HG02840 (cell line): ENCODE data around the gene RPS27A.
"Not testable (repeated sequence)": the region's sequence is repeated elsewhere in the genome, so short reads cannot be mapped to it uniquely, and the experiment has no call there.

Experiments
- ATAC-seq: cut with Tn5 transposase; IDR thresholded peaks from one replicate; pipeline ENCODE4 v1.9.1; 2021; ENCODE audit warnings: mild to moderate bottlenecking, moderate library complexity, moderate number of reproducible peaks; ENCODE audit not compliant: unreplicated experiment, low FRiP score

The RPS27A gene

DNA sequence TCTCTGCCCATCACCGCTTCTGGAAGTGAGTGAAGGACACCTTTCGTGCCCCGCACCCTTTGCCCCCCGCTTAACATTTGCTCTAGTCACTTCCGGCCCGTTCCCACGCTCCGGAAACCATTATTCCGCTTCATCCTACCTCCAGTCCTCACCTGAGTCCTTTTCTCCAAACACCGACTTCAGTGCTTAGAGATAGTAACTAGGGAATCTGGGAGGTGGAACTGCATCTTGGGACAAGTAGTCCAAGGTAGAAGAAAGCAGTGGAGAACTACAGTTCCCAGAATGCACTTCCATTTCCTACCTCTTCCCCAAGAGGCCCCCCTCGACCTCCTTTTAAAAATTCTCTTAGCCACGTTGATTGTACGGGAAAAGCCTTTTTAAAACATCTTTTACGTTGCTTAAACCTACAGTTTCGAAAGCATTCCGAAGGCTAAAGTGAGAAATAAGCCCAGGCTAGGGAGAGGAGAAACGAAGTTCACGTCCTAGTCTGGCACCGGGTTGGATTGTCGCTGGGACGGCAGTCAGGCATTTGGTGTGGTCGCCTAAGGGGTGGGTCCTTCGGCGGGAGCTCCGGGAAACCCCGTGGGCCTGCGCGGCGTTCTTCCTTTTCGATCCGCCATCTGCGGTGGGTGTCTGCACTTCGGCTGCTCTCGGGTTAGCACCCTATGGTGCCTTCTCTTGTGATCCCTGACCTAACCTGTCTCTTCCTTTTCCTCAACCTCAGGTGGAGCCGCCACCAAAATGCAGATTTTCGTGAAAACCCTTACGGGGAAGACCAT lies at the start of gene RPS27A, which contains the start of gene CLHC1:
Gene RPS27A (plus strand): TSS at position 605 of the 779 bp plus-strand sequence. CDS start 137 bp downstream, at position 742.
Gene CLHC1 (minus strand): TSS at position 210 of the 779 bp plus-strand sequence. CDS start 9,882 bp downstream, outside the sequence.
- ATAC-seq, result peak; percentile 89

DNA sequence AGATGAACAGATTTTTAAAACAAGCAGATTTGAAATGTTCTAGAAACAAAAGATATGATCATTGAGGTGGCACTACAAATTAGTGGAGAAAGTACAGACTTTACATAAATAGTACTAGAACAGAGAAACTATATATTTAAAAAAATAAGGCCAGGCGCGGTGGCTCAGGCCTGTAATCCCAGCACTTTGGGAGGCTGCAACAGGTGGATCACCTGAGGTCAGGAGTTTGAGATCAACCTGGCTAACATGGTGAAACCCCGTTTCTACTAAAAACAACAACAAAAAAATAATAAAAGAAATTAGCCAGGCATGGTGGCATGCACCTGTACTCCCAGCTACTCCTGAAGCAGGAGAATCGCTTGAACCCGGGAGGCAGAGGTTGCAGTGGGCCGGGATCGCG lies 45.7 kb upstream of the RPS27A start:
- not testable (repeated sequence) for ATAC-seq

DNA sequence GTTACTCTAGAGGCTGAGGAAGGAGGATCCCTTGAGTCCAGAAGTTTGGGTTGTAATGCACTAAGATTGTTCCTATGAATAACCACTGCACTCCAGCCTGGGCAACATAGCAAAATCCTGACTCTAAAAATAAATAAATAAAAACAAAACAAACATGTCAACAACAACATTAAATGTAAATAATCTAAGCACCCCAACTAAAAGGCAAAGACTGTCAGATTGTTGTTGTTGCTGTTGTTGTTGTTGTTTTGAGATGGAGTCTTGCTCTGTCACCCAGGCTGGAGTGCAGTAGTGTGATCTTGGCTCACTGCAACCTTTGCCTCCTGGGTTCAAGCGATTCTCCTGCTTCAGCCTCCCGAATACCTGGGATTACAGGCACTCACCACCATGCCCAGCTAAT lies 40.6 kb upstream of the RPS27A start:
- not testable (repeated sequence) for ATAC-seq

DNA sequence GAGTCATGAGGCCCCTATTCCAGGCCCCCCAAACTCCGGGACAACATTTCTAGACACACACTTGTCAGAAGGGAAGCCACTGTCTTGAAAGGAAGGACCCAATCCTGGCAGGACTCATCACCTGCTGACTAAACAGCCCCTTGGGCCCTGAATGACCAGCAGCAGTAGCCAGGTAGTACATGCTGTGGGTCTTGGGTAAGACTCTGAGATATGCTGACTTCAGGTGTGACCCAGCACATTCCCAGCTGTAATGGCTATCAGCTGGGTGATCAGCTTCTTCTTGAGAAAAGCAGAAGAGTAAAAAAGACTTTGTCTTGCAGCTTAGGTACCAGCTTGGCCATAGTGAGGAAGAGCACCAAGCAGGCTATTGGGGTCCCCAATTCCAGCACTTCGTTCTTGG lies 36.0 kb upstream of the RPS27A start:
- ATAC-seq, result no peak

DNA sequence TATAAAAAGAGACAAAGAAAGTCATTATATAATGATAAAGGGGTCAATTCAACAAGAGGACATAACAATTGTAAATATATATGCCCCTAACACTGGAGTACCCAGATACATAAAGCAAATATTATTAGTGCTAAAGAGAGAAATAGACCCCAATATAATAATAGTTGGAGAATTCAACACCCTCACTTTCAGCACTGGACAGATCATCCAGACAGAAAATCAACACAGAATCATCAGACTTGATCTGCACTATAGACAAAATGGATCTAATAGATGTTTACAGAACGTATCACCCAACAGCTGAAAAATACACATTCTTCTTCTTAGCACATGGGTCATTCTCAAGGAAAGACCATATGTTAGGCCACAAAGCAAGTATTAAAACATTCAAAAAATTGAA lies 32.1 kb upstream of the RPS27A start:
- ATAC-seq, result no peak

DNA sequence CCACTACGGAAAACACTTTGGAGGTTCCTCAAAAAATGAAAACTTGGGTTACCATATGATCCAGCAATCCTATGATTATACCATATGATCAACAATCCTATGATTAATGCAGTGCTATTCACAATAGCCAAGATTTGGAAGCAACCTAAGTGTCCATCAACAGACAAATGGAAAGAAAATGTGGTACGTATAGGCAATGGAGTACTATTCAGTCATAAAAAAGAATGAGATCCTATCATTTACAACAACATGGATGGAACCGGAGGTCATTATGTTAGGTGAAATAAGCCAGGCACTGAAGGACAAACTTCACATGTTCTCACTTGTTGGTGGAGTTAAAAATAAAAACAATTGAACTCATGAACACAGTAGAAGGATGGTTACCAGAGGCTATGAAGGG lies 28.0 kb upstream of the RPS27A start:
- ATAC-seq, result no peak

DNA sequence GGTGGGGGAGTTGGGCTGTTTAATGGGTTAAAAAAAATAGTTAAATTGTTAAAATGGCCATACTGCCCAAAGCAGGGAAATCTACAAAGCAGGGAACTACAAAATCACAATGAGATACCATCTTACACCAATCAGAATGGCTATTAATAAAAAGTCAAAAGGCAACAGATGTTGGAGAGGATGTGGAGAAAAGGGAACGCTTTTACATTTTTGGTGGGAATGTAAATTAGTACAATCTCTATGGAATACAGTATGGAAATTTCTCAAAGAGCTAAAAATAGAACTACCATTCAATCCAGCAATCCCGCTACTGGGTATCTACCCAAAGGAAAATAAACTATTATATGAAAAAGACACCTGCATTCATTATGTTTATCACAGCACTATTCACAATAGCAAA lies 27.5 kb upstream of the RPS27A start:
- ATAC-seq, result no peak

DNA sequence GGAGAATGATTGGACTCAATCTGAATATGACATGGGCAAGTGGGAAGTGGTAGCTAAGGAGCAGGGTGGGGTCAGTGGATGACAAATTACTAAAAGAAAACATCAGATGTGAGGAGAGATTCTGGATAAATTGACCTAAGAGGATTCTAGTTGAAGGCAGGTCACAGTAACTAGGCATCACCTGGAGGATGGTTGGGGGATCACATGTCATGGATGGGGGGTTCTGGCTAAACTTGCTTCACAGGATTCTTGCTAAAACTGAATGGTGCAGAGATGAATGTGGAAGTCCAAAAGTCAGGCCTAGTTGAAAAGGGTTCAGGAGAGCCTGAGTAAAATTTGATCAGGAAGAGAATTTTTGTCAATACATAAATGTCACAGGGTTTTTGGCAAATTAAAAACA lies 18.7 kb upstream of the RPS27A start:
- no peak for ATAC-seq

DNA sequence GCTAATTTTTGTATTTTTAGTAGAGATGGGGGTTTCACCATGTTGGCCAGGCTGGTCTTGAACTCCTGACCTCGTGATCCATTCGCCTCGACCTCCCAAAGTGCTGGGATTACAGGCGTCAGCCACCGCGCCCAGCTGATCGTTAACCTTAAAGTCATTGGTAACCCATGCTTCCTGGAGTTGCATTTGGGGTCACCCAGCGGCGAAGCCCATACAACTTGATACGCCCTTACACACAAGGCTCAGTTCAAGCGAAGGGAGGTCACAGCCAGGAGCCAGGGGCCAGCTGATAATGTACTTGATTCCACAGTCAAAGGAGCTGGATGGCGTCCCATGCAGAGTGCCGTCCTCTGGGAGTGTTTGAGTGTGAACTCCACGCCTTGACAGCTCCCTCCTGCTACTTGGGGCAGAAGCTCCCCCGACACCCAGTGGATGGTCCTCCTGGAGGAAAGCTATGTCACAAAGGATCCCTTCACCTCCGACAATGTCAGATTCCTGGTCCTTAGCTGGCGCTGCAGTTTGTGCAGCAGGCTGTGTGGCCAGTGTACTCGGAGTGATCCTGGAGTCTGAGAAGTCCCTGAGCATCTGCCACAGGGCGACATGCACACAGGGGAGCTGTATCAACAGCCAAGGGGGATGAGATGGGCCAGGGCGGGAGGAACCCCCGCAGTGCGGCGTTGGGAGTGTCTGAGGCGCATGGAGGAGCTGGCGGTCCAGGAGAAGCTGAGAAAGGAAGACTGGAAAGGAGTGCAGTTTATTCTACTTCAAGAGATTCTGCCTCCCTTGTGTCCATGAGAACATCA lies 8.3 kb upstream of the RPS27A start:
- no peak for ATAC-seq

DNA sequence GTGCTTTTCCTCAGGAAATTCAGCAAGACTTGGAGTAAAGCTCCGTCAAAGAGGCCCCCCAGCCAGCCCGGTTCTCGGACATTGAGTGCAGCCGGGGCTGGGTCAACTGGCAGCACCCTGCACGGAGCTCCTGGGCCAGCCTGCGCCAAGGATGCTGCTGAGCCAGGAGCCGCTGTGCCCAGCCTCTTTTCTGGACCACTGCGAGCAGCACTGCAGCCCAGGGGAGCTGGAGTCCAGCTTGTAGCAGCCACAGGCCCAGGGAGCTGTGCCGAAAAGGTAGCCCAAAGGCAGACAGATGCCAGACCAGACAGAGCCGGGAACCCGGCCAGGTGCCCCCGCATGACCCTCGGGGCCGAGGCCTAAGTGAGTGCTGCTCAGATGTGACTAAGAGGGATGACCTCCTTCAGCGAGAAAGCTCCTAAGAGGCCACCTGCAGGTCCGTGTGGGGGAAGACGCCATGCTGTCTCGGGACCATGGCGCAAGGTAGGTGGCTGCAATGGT lies 7.7 kb upstream of the RPS27A start:
- ATAC-seq, result no peak

DNA sequence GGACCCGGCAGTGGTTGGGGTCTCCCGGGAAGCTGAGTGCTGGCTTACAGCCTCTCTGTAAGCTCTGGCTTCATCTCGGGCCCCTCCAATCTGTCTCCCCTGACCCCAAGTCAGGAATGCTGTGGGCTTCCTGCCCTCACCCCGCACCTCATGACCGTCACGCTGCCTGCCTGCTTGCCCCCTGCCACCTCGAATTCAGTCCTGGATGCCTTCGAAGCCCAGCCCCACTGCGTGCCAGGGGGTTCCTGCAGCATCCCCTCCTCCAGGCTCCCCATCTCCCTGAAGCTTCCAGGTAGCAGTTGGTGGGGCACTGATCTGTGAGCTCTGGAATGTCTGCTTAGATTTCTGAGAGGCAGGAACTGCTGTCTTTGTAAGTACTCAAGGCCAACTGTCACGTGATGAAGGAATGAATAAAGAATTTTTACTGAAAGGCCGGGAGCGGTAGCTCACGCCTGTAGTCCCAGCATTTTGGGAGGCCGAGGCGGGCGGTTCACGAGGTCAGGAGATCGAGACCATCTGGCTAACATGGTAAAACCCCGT lies 6.9 kb upstream of the RPS27A start:
- no peak for ATAC-seq

DNA sequence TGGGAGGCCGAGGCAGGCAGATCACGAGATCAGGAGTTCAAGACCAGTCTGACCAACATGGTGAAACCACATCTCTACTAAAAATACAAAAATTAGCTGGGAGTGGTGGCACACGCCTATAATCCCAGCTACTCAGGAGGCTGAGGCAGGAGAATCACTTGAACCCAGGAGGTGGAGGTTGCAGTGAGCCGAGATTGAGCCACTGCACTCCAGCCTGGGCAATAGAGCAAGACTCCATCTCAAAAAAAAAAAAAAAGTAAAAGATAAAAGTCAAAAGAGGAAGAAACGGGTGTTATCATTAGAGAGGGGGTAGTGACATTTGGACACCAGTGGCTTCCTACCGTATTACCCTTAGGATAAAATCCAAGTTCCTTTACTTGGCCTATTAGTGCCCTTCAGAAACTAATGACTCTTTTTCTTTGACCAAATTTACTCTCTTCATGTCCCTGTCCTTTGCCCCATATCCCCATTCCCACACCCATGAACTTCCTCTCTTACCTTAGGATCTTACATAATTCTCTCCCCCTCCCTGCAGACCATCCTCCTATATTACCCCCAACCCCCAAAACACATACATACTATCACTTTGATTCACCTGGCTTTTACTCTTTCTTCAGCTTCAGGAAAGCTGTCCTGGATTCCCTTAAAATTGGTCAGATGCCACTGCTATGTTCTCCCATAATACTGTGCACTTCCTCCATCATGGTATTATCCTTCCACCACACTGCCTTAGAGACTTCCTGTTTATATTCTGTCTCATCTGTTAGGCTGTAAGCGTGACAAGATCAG lies 4.9 kb upstream of the RPS27A start:
- ATAC-seq, result not testable (repeated sequence)

DNA sequence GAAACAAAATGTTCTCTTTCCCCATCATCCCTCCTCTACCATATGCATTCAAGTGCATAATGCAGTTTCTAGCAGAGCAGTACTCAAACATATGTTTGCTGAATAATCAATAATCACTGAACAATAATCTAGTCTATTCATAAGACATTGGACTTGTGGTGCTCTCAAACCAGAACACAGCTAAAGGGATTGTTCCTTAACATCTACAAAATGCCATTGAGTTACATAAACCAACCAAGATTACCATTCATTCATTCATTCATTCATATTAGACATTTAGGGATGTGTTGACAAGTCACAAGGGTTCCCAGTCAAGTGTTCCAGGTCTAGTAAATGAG lies 4.3 kb upstream of the RPS27A start:
- no peak for ATAC-seq

DNA sequence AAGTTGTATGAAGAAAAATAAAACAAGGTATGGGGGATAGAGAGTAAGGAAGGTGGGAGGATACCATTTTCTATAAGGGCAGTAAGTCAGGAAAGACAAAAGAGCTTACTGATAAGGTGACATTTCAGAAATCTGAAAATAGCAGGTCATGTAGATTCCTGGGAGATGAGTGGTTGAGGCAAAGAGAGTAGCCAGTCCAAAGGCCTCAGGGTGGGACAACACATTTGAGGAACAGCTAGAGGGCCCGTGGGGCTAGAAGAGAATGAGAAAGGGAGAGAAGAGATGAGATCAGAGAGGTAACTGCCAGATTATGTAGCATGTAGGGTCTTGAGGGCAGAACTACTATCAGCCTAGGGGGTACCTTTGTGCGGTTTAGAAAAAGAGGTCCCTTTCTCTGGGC lies 3.3 kb upstream of the RPS27A start:
- ATAC-seq, result no peak

DNA sequence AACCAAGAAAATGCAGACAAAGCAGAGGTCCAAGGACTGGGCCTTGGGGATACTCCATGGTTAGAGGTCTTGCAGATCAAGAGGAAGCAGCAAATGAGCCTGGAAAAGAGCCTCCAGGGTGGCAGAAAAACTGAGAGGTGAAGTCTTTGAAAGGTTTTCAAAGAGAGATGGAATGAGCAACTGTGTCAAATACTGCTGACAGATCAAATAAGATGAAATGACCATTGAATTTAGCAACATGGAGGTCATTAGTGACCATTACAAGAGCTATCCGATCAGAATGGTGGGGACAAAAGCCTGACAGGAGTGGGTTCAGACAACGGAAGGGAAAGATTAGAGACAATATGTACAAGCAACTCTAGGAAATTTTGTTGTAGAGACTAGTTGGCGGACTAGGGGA lies 1.9 kb upstream of the RPS27A start:
- ATAC-seq, result no peak

DNA sequence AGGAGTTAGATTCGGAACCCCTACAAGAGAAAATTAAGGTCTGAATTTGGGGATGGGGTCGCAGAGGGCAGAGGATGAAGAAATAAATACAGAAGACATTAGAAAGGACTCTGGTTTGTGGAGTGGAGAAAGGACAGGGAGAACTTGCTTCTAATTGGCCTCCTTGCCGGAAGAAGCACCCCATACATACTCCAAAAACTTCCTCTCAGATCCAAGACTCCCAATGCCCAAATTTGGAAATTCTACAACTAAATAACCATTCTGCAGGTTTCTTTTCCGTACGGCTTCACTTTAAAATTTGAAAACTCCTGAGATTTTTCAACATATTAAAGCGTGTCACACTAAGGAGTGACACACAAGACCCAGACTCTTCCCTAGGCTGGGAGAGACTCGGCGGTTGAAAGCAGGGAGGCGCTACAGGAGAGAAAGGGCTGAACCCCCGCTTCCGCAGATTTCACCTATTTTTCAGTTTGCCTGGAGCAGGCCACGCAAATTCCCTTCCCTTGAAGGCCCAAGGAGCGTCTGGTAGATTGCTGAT lies 873 bp upstream of the RPS27A start:
- no peak for ATAC-seq

DNA sequence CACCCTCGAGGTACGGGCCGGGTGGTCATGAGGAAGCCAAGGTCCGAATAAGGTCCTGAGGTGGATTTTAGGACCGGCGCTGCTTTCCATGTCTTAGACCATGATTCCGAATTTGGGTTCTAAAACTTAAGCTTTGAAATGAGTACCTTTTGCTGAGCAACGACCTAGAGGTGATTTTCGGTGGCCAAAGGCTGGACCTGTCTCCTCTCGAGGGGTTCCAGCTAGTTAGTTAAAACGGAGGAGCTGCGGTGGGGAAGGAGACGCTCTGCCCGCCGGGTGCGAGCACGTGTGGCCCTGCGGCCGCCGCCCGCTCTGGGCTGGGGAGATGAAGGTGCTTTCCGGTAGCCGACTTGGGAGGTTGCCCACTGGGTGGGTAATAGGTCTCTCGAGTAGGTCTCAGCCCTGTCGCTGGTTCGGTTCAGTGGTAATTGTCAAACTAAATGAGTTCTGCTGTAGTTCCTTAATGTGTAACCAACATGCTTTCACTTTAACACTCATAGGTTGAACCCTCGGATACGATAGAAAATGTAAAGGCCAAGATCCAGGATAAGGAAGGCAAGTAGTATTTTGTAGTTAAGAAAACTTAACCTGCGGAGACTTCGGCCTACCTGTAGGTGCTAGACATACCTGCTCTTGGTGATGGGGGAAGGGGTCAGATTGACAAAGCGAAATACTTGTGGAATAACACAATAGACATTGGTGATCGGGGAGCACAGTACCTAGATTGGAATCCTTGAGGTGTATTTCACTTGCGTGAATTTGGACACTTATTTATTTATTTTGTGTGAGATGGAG lies 572 bp downstream of the RPS27A start:
- peak; percentile 25 for ATAC-seq

DNA sequence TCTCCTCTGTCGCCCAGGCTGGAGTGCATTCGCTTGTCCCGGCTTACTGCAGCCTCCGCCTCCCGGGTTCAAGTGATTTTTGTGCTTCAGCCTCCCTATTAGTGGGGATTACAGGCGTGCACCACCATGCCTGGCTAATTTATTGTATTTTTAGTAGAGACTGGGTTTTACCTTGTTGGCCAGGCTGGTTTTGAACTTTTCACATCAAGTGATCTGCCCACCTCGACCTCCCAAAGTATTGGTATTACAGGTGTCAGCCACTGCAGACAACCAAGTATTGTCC lies 1.1 kb downstream of the RPS27A start:
- ATAC-seq, result no peak

DNA sequence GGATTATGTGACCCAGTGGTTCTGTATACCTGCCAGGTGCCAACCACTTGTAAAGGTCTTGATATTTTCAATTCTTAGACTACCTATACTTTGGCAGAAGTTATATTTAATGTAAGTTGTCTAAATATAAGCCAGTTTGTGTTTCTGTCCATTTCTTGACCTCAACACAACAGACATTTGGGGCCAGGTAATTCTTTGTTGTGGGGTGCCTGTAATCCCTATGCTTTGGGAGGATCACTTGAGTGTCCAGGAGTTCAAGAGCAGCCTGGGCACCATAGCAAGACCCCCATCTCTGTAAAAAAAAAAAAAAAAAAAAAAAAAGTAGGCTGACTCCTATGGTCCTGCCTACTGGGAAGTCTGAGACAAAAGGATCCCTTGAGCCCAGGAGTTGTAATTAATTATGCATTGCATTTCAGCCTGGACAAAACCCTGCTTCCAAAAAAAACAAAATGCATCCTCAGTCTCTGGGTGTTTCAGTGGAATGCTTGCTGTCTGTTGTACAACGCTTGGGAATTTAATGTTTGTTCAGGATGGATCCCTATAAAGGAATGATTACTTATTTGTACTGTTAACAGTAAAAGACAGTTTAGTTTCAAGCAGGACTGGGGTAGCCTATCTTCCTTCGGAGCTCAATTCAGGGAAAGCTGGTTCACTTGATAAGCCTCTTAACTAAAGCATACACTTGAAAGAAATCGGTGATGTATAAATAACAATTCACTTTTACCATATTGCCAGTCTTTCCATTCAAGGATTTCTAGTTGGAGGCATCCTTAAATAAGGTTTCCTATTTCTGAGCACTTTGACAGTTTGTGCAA lies 3.4 kb downstream of the RPS27A start:
- no peak for ATAC-seq
